Measurements from ENCODE around the gene ELAC2.

The ELAC2 gene

DNA sequence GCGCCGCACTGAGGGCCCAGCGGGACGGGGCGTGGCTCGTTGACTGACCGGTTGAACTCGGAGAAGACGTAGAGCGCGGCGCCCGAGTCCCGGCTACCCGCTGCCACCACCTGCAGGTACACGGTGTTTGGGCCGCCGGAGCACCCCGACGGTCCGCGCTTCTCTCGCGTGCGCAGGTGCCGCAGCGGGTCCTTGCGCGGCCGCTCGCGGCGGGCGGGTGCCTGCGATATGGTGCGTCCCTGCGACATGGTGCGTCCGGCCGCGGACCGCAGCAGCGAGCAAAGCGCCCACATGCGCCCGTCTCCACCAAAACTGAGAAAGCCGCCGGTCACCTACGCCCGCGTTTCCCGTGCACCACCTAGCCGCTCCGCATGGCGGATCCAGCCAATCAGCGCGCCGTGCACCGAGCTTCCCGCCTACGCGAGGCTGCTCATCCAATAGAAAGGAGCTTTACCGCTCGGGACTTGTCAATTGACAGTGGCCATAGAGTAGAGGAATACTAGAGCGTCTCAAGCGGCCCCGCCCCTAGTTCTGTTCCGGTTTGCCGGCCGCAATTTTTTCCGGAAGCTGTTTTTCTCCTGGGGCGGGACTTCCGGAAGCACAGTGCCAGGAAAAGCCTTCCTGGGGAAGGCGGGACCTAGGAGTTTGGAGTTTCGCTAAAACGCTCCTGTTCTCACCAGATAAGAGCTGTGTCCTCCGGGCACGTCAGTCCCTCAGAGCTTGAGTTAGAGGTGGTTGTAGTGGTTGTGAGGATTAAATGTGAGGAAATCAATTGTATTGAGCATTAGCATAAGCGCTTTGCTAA lies at the start of gene ELAC2:
TSS of gene ELAC2 (minus strand) at position 373 of the 805 bp plus-strand sequence. CDS start at position 293, 80 bp downstream.
- DNase-seq = peak; percentile 97

DNA sequence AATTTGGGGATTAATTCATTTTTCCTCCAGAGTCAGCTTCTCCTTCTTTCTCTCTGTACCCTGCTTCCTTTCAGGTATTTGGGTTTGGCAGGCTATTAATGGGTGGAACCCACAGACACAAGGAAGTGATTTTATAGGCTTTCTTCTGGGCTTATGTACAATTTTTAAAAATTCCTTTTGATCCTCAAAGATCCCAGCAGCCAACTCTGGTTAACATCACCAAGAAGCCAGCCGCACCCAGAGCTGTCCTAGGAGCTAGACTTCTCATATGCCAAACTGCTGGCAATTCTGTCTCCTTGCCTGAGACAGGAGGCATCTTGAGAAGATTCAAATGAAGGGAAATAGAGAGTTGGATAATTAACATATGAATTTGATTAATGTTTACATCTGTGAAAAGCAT lies 47.2 kb upstream of the ELAC2 start:
- no peak for DNase-seq

GRCh38 chr17:13055131-13055530 lies 37.3 kb upstream of the ELAC2 start:
- no peak for DNase-seq

DNA sequence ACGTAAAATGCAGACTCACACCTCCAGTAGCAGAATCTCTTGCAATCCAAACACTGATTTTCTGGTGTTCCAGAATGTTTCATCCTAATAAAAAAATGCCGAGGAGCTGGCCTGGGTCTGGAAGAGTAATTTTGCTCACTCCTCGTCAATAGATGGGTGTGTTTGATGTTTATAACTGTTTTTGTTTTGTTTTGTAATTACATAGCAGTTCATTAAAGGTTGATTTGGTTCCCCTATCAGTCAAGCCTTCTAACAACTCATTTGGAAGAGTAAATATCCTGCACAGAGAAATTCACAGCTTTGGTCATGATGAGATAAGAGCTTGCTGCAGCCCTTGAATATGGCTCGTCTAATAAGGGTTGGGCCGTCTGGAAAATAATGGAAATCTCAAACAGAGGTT lies 36.8 kb upstream of the ELAC2 start:
- DNase-seq = no peak

- DNase-seq = no peak
These were observed 34.1 kb upstream of the ELAC2 start for GRCh38 chr17:13051915-13052314.

DNA sequence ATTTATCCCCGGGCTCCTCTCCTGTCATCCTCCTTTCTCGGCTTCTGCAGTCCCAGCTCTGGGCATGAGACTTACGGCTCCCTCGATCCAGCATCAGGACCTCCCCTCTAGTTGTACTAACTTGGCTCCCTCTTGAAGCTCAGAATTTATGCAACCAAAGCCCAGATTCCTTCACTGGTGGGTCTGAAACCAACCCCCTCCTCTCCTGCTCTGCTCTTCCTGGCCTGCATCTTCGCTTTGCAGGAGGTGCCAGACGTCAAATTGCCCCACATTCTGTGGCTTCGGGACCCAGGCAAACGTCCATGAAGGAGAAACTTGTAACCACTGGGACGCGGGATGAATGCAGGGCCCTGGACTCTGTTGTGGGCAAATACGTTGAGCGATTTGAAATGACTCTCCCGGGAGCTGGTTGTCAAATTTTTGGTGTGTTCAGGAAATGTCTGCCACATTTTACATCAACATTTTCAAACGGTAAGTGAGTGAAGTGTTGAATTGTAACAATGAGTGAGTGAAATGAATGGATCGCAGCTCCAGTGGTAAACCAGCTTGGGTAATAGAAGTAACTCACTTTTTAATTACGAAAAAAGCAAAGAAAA lies 29.3 kb upstream of the ELAC2 start:
- DNase-seq = no peak

DNA sequence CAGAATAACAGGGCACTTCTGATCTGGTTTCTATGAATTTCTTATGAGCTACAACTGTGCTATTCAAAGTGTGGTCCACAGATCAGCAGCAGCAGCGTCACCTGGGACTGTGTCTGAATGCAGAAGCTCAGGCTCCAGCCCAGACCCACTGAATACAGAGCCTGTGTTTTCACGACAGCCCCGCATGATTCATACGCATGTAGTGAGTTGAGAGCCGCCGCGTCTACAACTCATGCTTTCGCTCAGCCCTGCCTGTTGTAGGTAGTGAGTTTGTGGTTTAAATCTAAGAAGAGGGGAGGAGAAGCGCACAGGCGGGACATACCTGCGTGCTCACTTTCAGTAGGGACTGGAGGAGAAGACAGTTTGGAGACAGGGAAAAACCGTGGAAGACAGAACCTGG lies 28.5 kb upstream of the ELAC2 start:
- DNase-seq = no peak

DNA sequence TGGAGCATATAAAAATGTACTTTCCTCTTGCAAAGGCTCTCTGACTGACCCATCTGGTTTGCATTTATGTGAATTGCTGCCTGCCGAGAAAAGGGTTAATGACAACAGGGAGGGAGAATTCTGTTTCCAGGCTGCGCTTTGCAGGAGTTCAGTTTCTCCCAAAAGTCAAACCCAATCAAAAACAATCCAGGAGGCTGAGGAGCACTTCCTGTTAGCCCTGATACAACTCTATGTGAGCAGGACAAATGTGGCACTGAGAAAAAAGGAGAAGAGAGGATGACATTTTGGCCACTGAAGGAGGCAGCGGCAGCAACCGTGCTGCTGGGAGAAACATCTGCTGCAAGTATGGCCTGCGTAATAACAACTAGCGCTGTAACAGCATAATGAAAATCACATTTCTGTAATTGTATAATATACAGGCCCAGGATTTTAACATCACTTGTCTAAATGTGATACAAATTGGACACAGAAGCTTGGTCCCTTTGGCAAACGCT lies 26.8 kb upstream of the ELAC2 start:
- no peak for DNase-seq

DNA sequence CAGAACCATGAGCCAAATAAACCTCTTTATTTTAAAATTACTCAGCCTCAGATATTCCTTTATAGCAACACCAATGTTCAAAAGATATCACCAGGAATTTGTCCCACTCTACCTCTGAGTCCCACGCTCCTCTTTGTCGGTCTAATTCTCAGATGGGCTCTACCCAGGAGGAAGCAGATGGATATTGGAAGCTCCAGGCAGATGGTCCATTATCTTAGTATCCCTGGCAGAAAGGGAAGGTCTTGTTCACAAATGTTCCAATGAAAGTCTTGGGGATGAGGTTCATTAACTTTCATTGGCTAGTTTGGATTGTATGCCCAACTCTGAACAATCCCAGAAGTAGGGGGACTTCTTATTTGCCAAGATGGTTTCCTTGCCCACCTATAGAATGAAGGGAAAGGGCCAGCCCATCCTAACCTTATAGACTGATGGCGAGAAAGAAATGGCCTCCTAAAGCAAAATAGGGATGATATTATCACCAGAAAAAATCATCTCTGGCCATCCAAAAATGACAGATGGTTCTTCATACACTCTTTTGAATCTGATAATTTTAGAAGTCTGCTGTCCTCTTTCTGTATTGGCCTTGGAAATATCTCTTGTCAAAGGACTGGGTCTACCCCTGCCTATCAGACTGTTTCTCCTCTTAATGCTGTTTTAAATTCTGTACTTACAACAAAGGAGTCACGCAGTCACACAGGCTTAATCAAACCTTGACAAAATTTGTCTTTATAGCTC lies 21.3 kb upstream of the ELAC2 start:
- DNase-seq = no peak

GRCh38 chr17:13036751-13037150 lies 18.9 kb upstream of the ELAC2 start:
- no peak for DNase-seq

DNA sequence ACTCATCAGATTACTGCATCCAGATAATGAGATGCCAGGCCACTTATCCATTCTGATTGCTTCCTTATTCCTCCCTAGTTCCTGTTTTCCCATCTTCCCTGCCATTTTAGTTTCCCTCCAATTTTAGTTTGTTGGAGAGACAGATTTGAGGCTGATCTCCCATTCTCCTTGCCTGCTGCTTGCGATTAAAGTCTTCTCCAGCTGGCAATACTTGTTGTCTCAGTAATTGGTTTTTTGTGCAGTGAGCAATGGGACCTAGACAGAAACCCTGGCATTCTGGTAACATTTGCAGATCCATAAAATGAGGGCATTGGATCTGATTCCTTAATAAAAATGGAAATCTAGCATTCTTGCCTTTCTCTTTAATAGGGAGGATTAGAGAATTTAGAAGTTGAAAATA lies 17.6 kb upstream of the ELAC2 start:
- DNase-seq = no peak

DNA sequence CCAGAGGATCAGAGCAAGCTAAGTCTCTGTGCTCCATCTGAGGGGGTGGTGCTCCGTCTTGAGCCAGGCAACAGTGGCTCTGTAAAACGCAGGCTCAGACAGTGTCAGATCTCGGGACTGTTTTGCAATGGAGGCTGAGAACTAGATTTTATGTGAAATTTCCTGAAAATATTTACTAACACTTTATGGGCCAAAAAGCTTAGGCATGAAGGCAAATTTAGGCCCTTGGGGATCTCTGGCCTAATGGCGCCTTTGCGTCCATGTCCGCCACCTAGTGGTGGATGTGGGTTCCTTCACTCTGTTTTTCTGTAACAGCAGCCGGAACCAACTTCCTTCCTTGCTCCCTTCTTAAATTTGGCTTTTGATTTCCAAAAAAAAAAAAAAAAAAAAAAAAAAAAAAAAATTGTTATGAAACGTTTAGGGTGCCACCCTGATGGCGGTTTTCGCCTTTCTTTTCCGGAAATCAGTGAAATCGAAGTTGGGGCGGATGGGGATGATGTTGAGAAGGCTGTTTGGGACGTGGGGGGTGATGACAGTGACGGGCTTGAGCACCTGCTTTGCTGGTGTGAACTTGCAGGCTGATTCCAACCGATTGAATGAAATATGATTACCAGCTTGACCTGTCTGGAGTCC lies 14.0 kb upstream of the ELAC2 start:
- DNase-seq = peak; percentile 33

DNA sequence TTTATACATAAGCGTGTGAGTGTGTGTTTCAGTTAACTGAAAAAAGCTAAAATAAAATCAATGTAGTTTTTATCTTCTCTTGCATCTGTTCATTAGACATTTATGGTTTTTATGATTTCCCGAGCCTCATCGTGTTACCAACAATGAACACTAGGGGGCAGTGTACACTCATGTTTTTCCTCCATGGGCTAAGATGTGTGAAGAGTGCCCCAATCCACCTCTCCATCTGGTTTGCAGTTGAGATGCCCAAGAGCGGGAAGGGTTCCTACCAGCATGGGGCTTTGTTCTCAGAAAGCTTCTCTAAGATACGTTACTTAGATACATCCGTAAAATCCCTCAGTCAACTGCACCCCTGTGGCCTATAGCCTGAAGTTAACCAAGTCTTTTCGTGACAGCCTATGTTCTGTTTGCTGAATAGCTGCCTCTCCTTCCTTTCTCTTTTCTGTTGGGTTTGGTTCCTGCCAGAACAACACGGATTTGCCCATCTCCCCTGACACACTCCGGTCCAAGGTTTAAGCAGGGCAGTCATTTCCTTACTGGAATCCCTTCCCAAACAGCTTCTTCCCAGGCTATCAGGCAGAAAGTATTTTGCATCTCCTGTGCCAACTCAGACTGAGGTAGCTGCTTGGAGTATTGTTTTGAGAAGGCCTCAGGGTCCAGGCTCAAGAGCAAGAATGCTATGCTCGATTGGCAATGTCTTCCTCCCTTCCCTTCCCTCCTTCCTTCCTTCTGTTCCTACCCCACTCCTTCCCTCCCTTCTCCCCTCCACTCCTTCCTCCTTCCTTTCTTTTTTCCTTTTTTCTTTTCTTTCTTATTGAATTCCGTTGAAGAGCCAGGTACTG lies 12.9 kb upstream of the ELAC2 start:
- DNase-seq = peak; percentile 42

DNA sequence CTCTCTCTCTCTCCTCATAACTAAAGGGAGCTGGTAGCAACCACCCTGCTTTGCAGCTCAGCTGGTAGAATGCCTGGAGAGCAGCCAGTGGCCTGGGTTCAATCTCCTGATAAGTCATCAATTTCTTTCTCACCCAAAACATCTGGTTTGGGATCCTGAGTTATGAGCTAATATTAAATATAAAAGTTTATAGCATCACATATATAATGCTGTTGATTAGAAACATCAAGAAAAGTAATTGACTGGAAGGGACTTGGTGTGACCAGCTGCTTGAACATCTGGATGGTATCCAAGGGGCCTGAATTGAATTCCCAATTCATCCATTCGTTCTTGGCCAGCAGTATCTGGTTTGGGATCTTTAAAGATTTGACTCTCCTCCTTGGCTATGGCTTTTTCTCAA lies 12.2 kb upstream of the ELAC2 start:
- DNase-seq = no peak

- no peak for DNase-seq
These were observed 11.5 kb upstream of the ELAC2 start for GRCh38 chr17:13029340-13029739.

GRCh38 chr17:13027246-13027645 lies 9.4 kb upstream of the ELAC2 start:
- DNase-seq = no peak

DNA sequence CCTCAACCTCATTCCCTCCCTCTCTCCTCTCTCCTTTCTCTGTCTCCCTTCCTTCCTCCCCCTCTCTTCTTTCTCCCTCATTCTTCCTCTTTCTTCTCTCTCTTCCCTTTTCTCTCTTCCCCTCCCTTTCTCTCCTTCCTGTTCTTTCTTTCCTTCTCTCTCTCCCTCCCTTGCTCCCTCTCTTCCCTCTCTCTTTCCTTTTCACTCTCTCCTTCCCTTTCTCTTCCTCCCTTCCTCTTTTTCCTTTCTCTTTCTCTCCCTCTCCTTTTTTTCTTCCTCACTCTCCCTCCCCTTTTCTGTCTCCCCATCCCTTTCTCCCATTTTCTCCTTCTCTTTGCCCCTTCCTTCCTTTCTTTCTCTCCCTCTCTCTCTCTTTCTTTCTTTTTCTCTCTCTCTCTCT lies 7.9 kb upstream of the ELAC2 start:
- no peak for DNase-seq

- DNase-seq = no peak
These were observed 7.4 kb upstream of the ELAC2 start for GRCh38 chr17:13025258-13025627.

DNA sequence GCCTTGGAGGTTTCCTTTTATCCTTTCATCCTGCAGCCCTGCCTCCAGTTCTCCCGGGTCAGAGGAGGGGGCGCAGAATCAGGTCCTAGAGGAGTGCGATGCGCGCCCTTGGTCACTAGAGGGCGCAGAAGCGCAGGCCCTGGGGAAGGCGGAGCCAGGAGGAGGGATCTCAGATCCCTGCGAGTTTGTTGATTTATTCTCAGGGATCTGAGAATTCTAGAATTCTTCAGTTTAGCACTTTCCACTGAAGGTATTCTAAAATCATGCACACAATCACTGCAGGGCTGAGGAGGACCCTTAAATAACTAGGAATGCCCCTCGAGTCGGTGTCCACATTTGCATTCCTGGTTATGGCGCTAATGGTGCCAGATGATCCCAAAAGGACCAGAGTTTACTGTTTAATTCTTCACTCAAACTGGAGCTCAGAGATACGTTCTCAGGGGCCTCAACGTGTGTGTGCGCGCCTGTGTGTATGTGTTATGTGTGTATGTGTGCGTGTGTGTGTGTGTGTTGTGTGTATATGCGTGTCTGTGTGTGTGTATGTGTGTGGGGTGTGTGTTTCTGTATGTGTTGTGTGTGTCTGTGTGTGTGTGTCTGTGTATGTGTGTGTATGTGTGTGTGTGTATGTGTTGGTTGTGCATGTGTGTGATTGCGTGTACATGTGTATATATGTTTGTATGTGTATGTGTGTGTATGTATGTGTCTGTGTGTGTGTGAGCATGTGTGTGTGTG lies 6.9 kb upstream of the ELAC2 start:
- DNase-seq = peak; percentile 54

DNA sequence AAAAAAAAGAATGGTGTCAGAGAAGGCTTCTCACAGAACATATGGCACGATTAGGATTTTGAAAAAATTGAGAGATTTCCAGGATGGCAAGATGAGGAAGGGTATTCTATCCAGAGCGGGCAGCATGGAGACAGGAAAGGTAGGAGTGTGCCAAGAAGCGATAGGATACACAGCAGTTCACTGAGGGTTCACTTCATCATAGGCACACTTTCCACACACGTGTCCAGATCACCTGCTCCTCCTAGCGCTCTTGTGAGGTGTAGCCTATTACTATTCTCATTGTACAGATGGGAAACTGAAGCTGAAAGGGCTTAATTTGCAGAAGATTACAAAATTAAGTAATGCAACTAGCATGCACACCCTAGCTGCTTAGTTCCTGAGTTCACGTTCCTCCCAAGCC lies 6.2 kb upstream of the ELAC2 start:
- DNase-seq = no peak

DNA sequence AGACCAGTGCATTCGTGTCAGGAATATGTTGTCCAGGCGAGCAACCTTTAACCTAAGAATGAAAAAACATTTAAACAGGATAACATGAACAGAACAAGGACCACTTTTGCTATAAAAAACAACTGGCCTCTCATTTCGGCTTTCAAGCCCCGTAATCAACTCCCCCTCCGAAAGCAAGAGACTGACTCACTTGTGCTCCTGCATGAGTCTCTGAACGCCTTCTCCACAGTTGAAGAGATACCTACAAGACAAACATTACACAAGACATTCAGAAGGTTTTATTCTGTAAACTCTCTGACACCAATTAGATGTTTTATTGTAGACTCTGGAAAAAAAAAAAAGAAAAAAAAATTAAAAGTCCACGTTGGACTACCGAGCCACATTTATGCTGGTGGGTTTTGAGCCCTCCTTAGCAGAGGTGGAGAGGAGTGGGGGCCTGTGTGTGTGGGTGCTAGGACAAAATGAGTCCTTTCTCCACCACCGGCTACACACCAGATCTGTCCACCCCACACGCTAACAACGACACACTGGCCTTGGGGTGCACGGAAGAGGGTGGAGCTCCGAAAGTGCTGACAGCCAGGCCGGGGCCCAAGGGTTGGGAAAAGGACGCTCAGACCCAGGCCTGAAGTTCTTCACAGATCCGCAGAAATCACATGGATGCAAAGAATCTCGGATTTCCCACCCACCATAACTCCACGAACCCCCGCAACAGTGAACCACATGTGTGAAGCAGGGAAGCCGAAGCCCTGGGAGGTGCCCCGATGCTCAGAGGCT lies 759 bp downstream of the ELAC2 start:
- DNase-seq = no peak
